ENCODE measurements around the gene ZMYM3.
"Not testable (repeated sequence)": the region's sequence is repeated elsewhere in the genome, so short reads cannot be mapped to it uniquely, and the experiment has no call there.

- not testable (repeated sequence) for TF ChIP-seq BHLHE40 (IDR thresholded peaks at IDR 0.05; ENCODE audit: borderline replicate concordance); L3MBTL2 (conservative IDR thresholded peaks at IDR 0.05); SUZ12 (IDR thresholded peaks at IDR 0.05); FOXK2 (IDR thresholded peaks at IDR 0.05); PKNOX1 (IDR thresholded peaks at IDR 0.05); CTBP1 (IDR thresholded peaks at IDR 0.05; ENCODE audit: borderline replicate concordance); FOXA1 (IDR thresholded peaks at IDR 0.05); ZNF384 (IDR thresholded peaks at IDR 0.05)
These were observed 46.1 kb upstream of the ZMYM3 start for GRCh38 chrX:71300064-71300463.

Measured in HEK293T (cell line).